ENCODE results near the gene DPYSL3.

The DPYSL3 gene

GRCh38 chr5:147465747-147466146 is 44.1 kb downstream of the DPYSL3 start:
- Histone ChIP-seq H3K4me2 (ENCODE audit: low read depth, low read length, poor library complexity, severe bottlenecking) (no peak overlapping the region), H3K9ac (ENCODE audit: low read length) (no peak overlapping the region), H3K9me3 (ENCODE audit: insufficient read depth, low read length) (no peaks in the 10 kb centered on the region), H4K20me1 (ENCODE audit: low read depth, low read length) (no peaks in the 10 kb centered on the region), H3K27ac (ENCODE audit: low read depth, low read length) (no peak overlapping the region), H3K79me2 (ENCODE audit: insufficient read depth, low read length) (no peaks in the 10 kb centered on the region), H3K4me3 (ENCODE audit: insufficient read depth, low read length, poor library complexity, severe bottlenecking) (no peak overlapping the region), H3F3A (ENCODE audit: insufficient read depth) (no peaks in the 10 kb centered on the region), H3K27me3 (ENCODE audit: low read length) (no peaks in the 10 kb centered on the region), H3K36me3 (ENCODE audit: low read length) (no peaks in the 10 kb centered on the region), H3K9me2 (replicated peaks; ENCODE audit: insufficient read depth, low read length) (no peaks in the 10 kb centered on the region), H2AFZ (ENCODE audit: low read depth, low read length, severe bottlenecking) (no peak overlapping the region)
- no peak for TF ChIP-seq EZH2phosphoT487 (conservative IDR thresholded peaks at IDR 0.05; ENCODE audit: low read length)
- TF ChIP-seq CTCF (IDR thresholded peaks at IDR 0.05; ENCODE audit: insufficient read depth, low read length, poor library complexity, severe bottlenecking): no peak

GRCh38 chr5:147464211-147464610 is 45.7 kb downstream of the DPYSL3 start:
- Histone ChIP-seq H4K20me1 (ENCODE audit: low read depth, low read length) (no peaks in the 10 kb centered on the region), H3K79me2 (ENCODE audit: insufficient read depth, low read length) (no peaks in the 10 kb centered on the region), H3K27me3 (ENCODE audit: low read length) (no peaks in the 10 kb centered on the region)

DNA sequence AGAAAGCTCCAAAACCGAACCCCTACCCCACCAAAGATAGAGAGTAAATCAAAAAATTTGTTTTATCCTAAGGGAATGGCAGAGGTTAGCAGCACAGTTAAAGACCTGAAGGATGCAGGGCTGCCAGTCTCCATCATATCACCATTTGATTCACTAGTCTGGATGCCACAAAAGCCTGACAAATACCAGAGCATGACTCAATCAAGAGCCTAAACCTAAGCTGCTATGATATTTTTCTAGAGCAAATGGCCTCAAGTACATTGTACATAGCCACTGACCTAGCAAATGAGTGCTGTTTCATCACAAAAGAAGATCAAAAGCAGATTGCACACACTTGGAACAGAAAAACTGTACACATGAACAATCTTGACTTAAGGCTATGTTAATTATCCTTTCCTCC is 48.0 kb downstream of the DPYSL3 start:
- H3K27me3 ChIP-seq (ENCODE audit: low read length): no peaks in the 10 kb centered on the region
- TF ChIP-seq CTCF (IDR thresholded peaks at IDR 0.05; ENCODE audit: insufficient read depth, low read length, poor library complexity, severe bottlenecking) (no peak), EZH2phosphoT487 (conservative IDR thresholded peaks at IDR 0.05; ENCODE audit: low read length) (no peak)
- H3K9me2 ChIP-seq (replicated peaks; ENCODE audit: insufficient read depth, low read length): no peaks in the 10 kb centered on the region
- no peaks in the 10 kb centered on the region for H3F3A ChIP-seq (ENCODE audit: insufficient read depth)
- H4K20me1 ChIP-seq (ENCODE audit: low read depth, low read length): no peaks in the 10 kb centered on the region
- no peaks in the 10 kb centered on the region for H3K36me3 ChIP-seq (ENCODE audit: low read length)
- H3K4me2 ChIP-seq (ENCODE audit: low read depth, low read length, poor library complexity, severe bottlenecking): no peak overlapping the region
- H3K9me3 ChIP-seq (ENCODE audit: insufficient read depth, low read length): no peaks in the 10 kb centered on the region
- H2AFZ ChIP-seq (ENCODE audit: low read depth, low read length, severe bottlenecking): no peak overlapping the region
- H3K9ac ChIP-seq (ENCODE audit: low read length): no peak overlapping the region
- no peak overlapping the region for H3K27ac ChIP-seq (ENCODE audit: low read depth, low read length)
- no peak overlapping the region for H3K4me3 ChIP-seq (ENCODE audit: insufficient read depth, low read length, poor library complexity, severe bottlenecking)
- no peaks in the 10 kb centered on the region for H3K79me2 ChIP-seq (ENCODE audit: insufficient read depth, low read length)

More at GRCh38 chr5:147464211-147464610, 45.7 kb downstream of the DPYSL3 start:
- Histone ChIP-seq H2AFZ (ENCODE audit: low read depth, low read length, severe bottlenecking) (no peak overlapping the region), H3K9me3 (ENCODE audit: insufficient read depth, low read length) (no peaks in the 10 kb centered on the region), H3K9ac (ENCODE audit: low read length) (no peak overlapping the region), H3K36me3 (ENCODE audit: low read length) (no peaks in the 10 kb centered on the region), H3K4me3 (ENCODE audit: insufficient read depth, low read length, poor library complexity, severe bottlenecking) (no peak overlapping the region), H3K27ac (ENCODE audit: low read depth, low read length) (no peak overlapping the region), H3K9me2 (replicated peaks; ENCODE audit: insufficient read depth, low read length) (no peaks in the 10 kb centered on the region), H3K4me2 (ENCODE audit: low read depth, low read length, poor library complexity, severe bottlenecking) (no peak overlapping the region), H3F3A (ENCODE audit: insufficient read depth) (no peaks in the 10 kb centered on the region)
- TF ChIP-seq EZH2phosphoT487 (conservative IDR thresholded peaks at IDR 0.05; ENCODE audit: low read length) (no peak), CTCF (IDR thresholded peaks at IDR 0.05; ENCODE audit: insufficient read depth, low read length, poor library complexity, severe bottlenecking) (peak; percentile 31)

All from SU-DHL-6 (cell line).